H9 (cell line): Measurements from ENCODE around the gene DDX39A. TPM values are rescaled to one million over a fixed set of nuclear protein-coding genes. Genes with fewer than 3 reads are reported as not detected.

ENCODE experiments used
- DNase-seq: peaks from one replicate; pipeline ENCODE4 v3.0.0-alpha.2; 2017
- H2AFZ ChIP-seq: one replicate; pipeline ENCODE4 v1.6.1; 2013; ENCODE audit warnings: mild to moderate bottlenecking, low read length, control low read depth, moderate library complexity
- H2AK5ac ChIP-seq: 2 replicates; pipeline ENCODE4 v1.6.1; 2013; ENCODE audit warnings: low read length, control low read depth, mixed read lengths; ENCODE audit not compliant: insufficient read length
- H2BK120ac ChIP-seq: one replicate; pipeline ENCODE4 v1.6.1; 2013; ENCODE audit warnings: low read depth, mild to moderate bottlenecking, low read length, control low read depth, inconsistent platforms; ENCODE audit not compliant: poor library complexity, severe bottlenecking
- H2BK12ac ChIP-seq: 2 replicates; pipeline ENCODE4 v1.6.1; 2013; ENCODE audit warnings: low read length, control low read depth, mixed read lengths, low read depth; ENCODE audit not compliant: insufficient read length
- H2BK15ac ChIP-seq: 2 replicates; pipeline ENCODE4 v1.6.1; 2013; ENCODE audit warnings: low read depth, low read length, control low read depth
- H2BK20ac ChIP-seq: one replicate; pipeline ENCODE4 v1.6.1; 2013; ENCODE audit warnings: low read depth, mild to moderate bottlenecking, low read length, control low read depth, inconsistent platforms; ENCODE audit not compliant: poor library complexity, severe bottlenecking
- H2BK5ac ChIP-seq: 2 replicates; pipeline ENCODE4 v1.6.1; 2013; ENCODE audit warnings: low read length, control low read depth, mixed read lengths; ENCODE audit not compliant: insufficient read length
- H3K14ac ChIP-seq: 2 replicates; pipeline ENCODE4 v1.6.1; 2013; ENCODE audit warnings: low read length, control low read depth; ENCODE audit not compliant: insufficient read depth
- H3K18ac ChIP-seq: 2 replicates; pipeline ENCODE4 v1.6.1; 2013; ENCODE audit warnings: low read depth, mild to moderate bottlenecking, mixed read lengths, low read length, control low read depth; ENCODE audit not compliant: insufficient read length
- H3K23ac ChIP-seq: 2 replicates; pipeline ENCODE4 v1.6.1; 2013; ENCODE audit warnings: low read length, control low read depth, mixed read lengths, low read depth; ENCODE audit not compliant: insufficient read length
- H3K23me2 ChIP-seq: 2 replicates; pipeline ENCODE4 v1.6.1; 2013; ENCODE audit warnings: low read depth, mild to moderate bottlenecking, mixed read lengths, low read length, control low read depth; ENCODE audit not compliant: insufficient read length, poor library complexity, severe bottlenecking
- H3K27ac ChIP-seq: 2 replicates; pipeline ENCODE4 v1.5.1; 2013; ENCODE audit warnings: low read length, control low read depth, mixed read lengths, low read depth; ENCODE audit not compliant: insufficient read length
- H3K27me3 ChIP-seq: 2 replicates; pipeline ENCODE4 v1.6.1; 2013; ENCODE audit warnings: low read length, control low read depth, inconsistent platforms; ENCODE audit not compliant: insufficient read depth
- H3K4ac ChIP-seq: 2 replicates; pipeline ENCODE4 v1.6.1; 2013; ENCODE audit warnings: low read depth, mild to moderate bottlenecking, control low read depth, inconsistent platforms, low read length, moderate library complexity
- H3K4me1 ChIP-seq: 2 replicates; pipeline ENCODE4 v1.6.1; 2013; ENCODE audit warnings: low read length, control low read depth, inconsistent platforms; ENCODE audit not compliant: insufficient read depth
- H3K4me2 ChIP-seq: 2 replicates; pipeline ENCODE4 v1.6.1; 2013; ENCODE audit warnings: low read length, control low read depth, mixed read lengths; ENCODE audit not compliant: insufficient read length, insufficient read depth
- H3K56ac ChIP-seq: 2 replicates; pipeline ENCODE4 v1.6.1; 2013; ENCODE audit warnings: low read depth, mild to moderate bottlenecking, mixed read lengths, low read length, control low read depth; ENCODE audit not compliant: insufficient read length
- H3K79me1 ChIP-seq: 2 replicates; pipeline ENCODE4 v1.6.1; 2013; ENCODE audit warnings: low read depth, mild to moderate bottlenecking, moderate library complexity, low read length, control low read depth, inconsistent platforms; ENCODE audit not compliant: insufficient read depth, poor library complexity, severe bottlenecking
- H3K79me2 ChIP-seq: 2 replicates; pipeline ENCODE4 v1.6.1; 2013; ENCODE audit warnings: low read length, control low read depth, inconsistent platforms; ENCODE audit not compliant: insufficient read depth
- H3K9ac ChIP-seq: 2 replicates; pipeline ENCODE4 v1.6.1; 2013; ENCODE audit warnings: low read length, control low read depth, mixed read lengths; ENCODE audit not compliant: insufficient read length; ENCODE audit errors: extremely low read depth
- H3K9me3 ChIP-seq: one replicate; pipeline ENCODE4 v1.6.1; 2013; ENCODE audit warnings: low read depth, low read length, inconsistent platforms; ENCODE audit not compliant: control insufficient read depth
- H3T11ph ChIP-seq: one replicate; pipeline ENCODE4 v1.6.1; 2013; ENCODE audit warnings: mild to moderate bottlenecking, low read length, control low read depth, inconsistent platforms
- H4K20me1 ChIP-seq: one replicate; pipeline ENCODE4 v1.6.1; 2013; ENCODE audit not compliant: control insufficient read depth, insufficient read length, insufficient read depth
- H4K5ac ChIP-seq: 2 replicates; pipeline ENCODE4 v1.6.1; 2013; ENCODE audit warnings: low read depth, mild to moderate bottlenecking, mixed read lengths, low read length, control low read depth; ENCODE audit not compliant: insufficient read length
- H4K8ac ChIP-seq: replicated peaks from 2 replicates; pipeline ENCODE4 v1.6.1; 2013; ENCODE audit warnings: low read length, control low read depth, mixed read lengths, low read depth; ENCODE audit not compliant: insufficient read length
- H4K91ac ChIP-seq: 2 replicates; pipeline ENCODE4 v1.6.1; 2013; ENCODE audit warnings: low read depth, mild to moderate bottlenecking, moderate library complexity, mixed read lengths, low read length, control low read depth; ENCODE audit not compliant: insufficient read length
- H3K27ac Mint-ChIP-seq, 3 experiments: 2 replicates in 2 of 3; 3 replicates in 1 of 3; pipeline ENCODE4 v1.8.0; 2020 to 2021; ENCODE audit warnings: mixed read lengths in 3 of 3, mild to moderate bottlenecking in 1 of 3, moderate library complexity in 1 of 3
- H3K27me3 Mint-ChIP-seq: 2 replicates; pipeline ENCODE4 v1.8.0; 2021; ENCODE audit warnings: low read depth, mild to moderate bottlenecking, moderate library complexity, mixed read lengths
- H3K36me3 Mint-ChIP-seq, 3 experiments: 2 replicates in 2 of 3; 3 replicates in 1 of 3; pipeline ENCODE4 v1.8.0; 2020 to 2021; ENCODE audit warnings: low read depth in 3 of 3, mixed read lengths in 3 of 3; ENCODE audit not compliant: insufficient read depth in 1 of 3
- H3K4me1 Mint-ChIP-seq, 2 experiments: 2 replicates each; pipeline ENCODE4 v1.8.0; 2020; ENCODE audit warnings: mixed read lengths in 2 of 2
- H3K4me3 Mint-ChIP-seq, 2 experiments: 2 replicates in 1 of 2; 3 replicates in 1 of 2; pipeline ENCODE4 v1.8.0; 2020 to 2021; ENCODE audit warnings: mild to moderate bottlenecking in 2 of 2, mixed read lengths in 2 of 2, moderate library complexity in 1 of 2
- H3K9me3 Mint-ChIP-seq, 2 experiments: 2 replicates in 1 of 2; 3 replicates in 1 of 2; pipeline ENCODE4 v1.8.0; 2020; ENCODE audit warnings: mild to moderate bottlenecking in 2 of 2, mixed read lengths in 2 of 2, moderate library complexity in 1 of 2
- WGBS: extraction: QIAGEN DNeasy Blood & Tissue Kit; methylation state at CpG from one replicate; pipeline ENCODE4 v1.1.7; 2013; ENCODE audit warnings: missing lambda C conversion rate, low lambda C conversion rate, mixed read lengths; ENCODE audit not compliant: insufficient read length; ENCODE audit errors: extremely low coverage; 5-methylcytosine and 5-hydroxymethylcytosine counted together
- total RNA-seq: library from RNA; stranded (reverse); gene quantifications from 2 replicates; pipeline ENCODE4 v1.2.1, GENCODE V29; 2021
- TF ChIP-seq, protein P1 (sequence below): fragments of 200-600 bp; sonication (generic); conservative IDR thresholded peaks from 3 replicates; pipeline ENCODE4 v1.8.0; 2021; ENCODE audit warnings: antibody characterized with exemption, mild to moderate bottlenecking

Gene DDX39A
- total RNA-seq, 1 experiment from 2014 or later: 137 TPM

DNA sequence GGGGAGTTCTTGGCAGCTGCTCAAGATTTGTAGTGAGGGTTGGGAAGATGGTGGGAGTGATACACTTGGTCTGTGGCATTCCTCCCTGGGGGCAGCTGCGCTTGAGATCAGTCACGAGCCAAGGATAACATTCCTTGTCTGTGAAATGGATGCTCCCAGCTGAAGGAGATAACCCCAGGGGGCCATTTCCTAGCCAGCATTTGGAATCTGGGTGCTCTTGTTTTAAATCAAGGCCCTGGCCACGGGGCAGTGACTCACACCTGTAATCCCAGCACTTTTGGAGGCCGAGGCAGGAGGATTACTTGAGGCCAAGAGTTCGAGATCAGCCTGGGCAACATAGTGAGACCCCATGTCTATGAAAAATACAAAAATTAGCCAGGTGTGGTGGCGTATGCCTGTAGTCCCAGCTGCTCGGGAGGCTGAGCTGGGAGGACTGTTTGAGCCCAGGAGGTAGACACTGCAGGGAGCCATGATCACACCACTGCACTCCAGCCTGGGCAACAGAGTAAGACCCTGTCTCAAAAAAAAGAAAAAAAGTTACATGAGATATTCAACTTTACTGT, 18.5 kb upstream of the DDX39A start:
- peaks cover 5% of the 10 kb centered on the region; the same call in 1 of the 2 replicates for H3K79me2 ChIP-seq

More for the DNA sequence above, 18.5 kb upstream of the DDX39A start:
- Mint-ChIP-seq H3K4me1 (peaks cover 12 to 13% of the 10 kb centered on the region in 2 experiments), H3K9me3 (no peaks in the 10 kb centered on the region), H3K27ac (no peak overlapping the region), H3K36me3 (peaks cover 7 to 18% (median 9%) of the 10 kb centered on the region in 3 experiments; a peak in 6 of 7 replicates), H3K4me3 (no peak overlapping the region), H3K27me3 (no peaks in the 10 kb centered on the region)
- no CpG with 5 or more reads among the region's 7 CpGs for whole genome bisulfite sequencing
- Histone ChIP-seq H4K91ac (no peak overlapping the region), H3K27ac (no peak overlapping the region), H3K23me2 (peaks cover 7% of the 10 kb centered on the region), H3K4me2 (no peak overlapping the region), H4K5ac (no peak overlapping the region), H3T11ph (no peak overlapping the region), H3K4me1 (no peaks in the 10 kb centered on the region), H2AFZ (no peak overlapping the region), H4K8ac (no peak overlapping the region), H3K9me3 (no peaks in the 10 kb centered on the region), H3K9ac (no peak overlapping the region), H2BK20ac (no peak overlapping the region), H2BK5ac (no peak overlapping the region), H3K27me3 (no peaks in the 10 kb centered on the region), H3K4ac (no peak overlapping the region), H2BK120ac (no peak overlapping the region), H4K20me1 (no peaks in the 10 kb centered on the region), H3K23ac (no peak overlapping the region), H2BK15ac (no peak overlapping the region), H3K18ac (no peak overlapping the region), H3K56ac (no peak overlapping the region), H2BK12ac (no peak overlapping the region), H3K14ac (no peak overlapping the region), H2AK5ac (no peak overlapping the region), H3K79me1 (peaks cover 4% of the 10 kb centered on the region)
- no peak for DNase-seq
- TF ChIP-seq, protein P1, sequence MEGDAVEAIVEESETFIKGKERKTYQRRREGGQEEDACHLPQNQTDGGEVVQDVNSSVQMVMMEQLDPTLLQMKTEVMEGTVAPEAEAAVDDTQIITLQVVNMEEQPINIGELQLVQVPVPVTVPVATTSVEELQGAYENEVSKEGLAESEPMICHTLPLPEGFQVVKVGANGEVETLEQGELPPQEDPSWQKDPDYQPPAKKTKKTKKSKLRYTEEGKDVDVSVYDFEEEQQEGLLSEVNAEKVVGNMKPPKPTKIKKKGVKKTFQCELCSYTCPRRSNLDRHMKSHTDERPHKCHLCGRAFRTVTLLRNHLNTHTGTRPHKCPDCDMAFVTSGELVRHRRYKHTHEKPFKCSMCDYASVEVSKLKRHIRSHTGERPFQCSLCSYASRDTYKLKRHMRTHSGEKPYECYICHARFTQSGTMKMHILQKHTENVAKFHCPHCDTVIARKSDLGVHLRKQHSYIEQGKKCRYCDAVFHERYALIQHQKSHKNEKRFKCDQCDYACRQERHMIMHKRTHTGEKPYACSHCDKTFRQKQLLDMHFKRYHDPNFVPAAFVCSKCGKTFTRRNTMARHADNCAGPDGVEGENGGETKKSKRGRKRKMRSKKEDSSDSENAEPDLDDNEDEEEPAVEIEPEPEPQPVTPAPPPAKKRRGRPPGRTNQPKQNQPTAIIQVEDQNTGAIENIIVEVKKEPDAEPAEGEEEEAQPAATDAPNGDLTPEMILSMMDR: no peak
